ENCODE data around the gene ARMC5.

- TF ChIP-seq CTCF (IDR thresholded peaks at IDR 0.05) = no peak
- TF ChIP-seq EP300 (IDR thresholded peaks at IDR 0.05) = no peak
- TF ChIP-seq POLR2AphosphoS5 (IDR thresholded peaks at IDR 0.05) = no peak
Measured at GRCh38 chr16:31489298-31489564, 29.9 kb downstream of the ARMC5 start.
